DOHH2 (cell line): ENCODE measurements around the gene CCNL2.

Experiments
- H3F3A ChIP-seq: fragments of 200-600 bp; sonication (generic), shearing (Covaris generic); 2 replicates; pipeline ENCODE4 v1.6.0; 2016; ENCODE audit warnings: antibody characterized with exemption, mild to moderate bottlenecking; ENCODE audit not compliant: control insufficient read depth, insufficient read depth
- H3K27ac ChIP-seq: fragments of 200-600 bp; sonication (generic); 2 replicates; pipeline ENCODE4 v1.5.1; 2014; ENCODE audit warnings: low read depth, mild to moderate bottlenecking, low read length, moderate library complexity
- H3K27me3 ChIP-seq: fragments of 200-600 bp; sonication (generic); 2 replicates; pipeline ENCODE4 v1.6.1; 2014; ENCODE audit warnings: mild to moderate bottlenecking, low read length, mixed read lengths; ENCODE audit not compliant: control insufficient read depth
- H3K36me3 ChIP-seq: fragments of 200-600 bp; sonication (generic); 2 replicates; pipeline ENCODE4 v1.6.1; 2014; ENCODE audit warnings: mild to moderate bottlenecking, low read length, moderate library complexity, mixed read lengths; ENCODE audit not compliant: control insufficient read depth
- H3K4me1 ChIP-seq: fragments of 200-600 bp; sonication (generic); 2 replicates; pipeline ENCODE4 v1.6.1; 2014; ENCODE audit warnings: mild to moderate bottlenecking, low read length, mixed read lengths; ENCODE audit not compliant: control insufficient read depth
- H3K4me2 ChIP-seq: fragments of 200-600 bp; sonication (generic); 2 replicates; pipeline ENCODE4 v1.6.0; 2014; ENCODE audit warnings: mild to moderate bottlenecking, low read length, moderate library complexity
- H3K4me3 ChIP-seq: fragments of 200-600 bp; sonication (generic); 2 replicates; pipeline ENCODE4 v1.5.1; 2014; ENCODE audit warnings: mild to moderate bottlenecking, low read length, mixed read lengths
- H3K79me2 ChIP-seq: fragments of 200-600 bp; sonication (generic); 2 replicates; pipeline ENCODE4 v1.6.1; 2014; ENCODE audit warnings: mild to moderate bottlenecking, low read length, mixed read lengths; ENCODE audit not compliant: control insufficient read depth
- H3K9me2 ChIP-seq: fragments of 200-600 bp; sonication (generic); replicated peaks from 2 replicates; pipeline ENCODE4 v1.6.1; 2014; ENCODE audit warnings: mild to moderate bottlenecking, low read length, mixed read lengths; ENCODE audit not compliant: control insufficient read depth
- H3K9me3 ChIP-seq: fragments of 200-600 bp; sonication (generic); 2 replicates; pipeline ENCODE4 v1.6.1; 2014; ENCODE audit warnings: antibody characterized with exemption, low read length, mixed read lengths; ENCODE audit not compliant: control insufficient read depth, insufficient read depth
- H4K20me1 ChIP-seq: fragments of 200-600 bp; sonication (generic); 2 replicates; pipeline ENCODE4 v1.6.0; 2014; ENCODE audit warnings: low read depth, mild to moderate bottlenecking, antibody characterized with exemption, low read length, moderate library complexity; ENCODE audit not compliant: control insufficient read depth, insufficient read depth
- CTCF ChIP-seq: fragments of 200-600 bp; sonication (generic); IDR thresholded peaks from one replicate; pipeline ENCODE4 v1.5.1; 2014; ENCODE audit warnings: antibody characterized with exemption, mild to moderate bottlenecking, low read depth, low read length; ENCODE audit not compliant: poor library complexity, severe bottlenecking
- EZH2phosphoT487 ChIP-seq: fragments of 200-600 bp; sonication (generic); IDR thresholded peaks from 2 replicates; pipeline ENCODE4 v1.6.1; 2017; ENCODE audit warnings: borderline replicate concordance, mild to moderate bottlenecking, antibody characterized with exemption, low read length, moderate library complexity, mixed read lengths

Gene CCNL2

GRCh38 chr1:1425753-1426495 lies 26.8 kb upstream of the CCNL2 start:
- Histone ChIP-seq H3K27ac (no peak overlapping the region), H3K4me2 (no peak overlapping the region), H3K79me2 (no peaks in the 10 kb centered on the region), H3K27me3 (peaks cover 27% of the 10 kb centered on the region), H4K20me1 (0 out of 2 replicates have a peak, but pooled peaks cover 3% of the 10 kb centered on the region), H3K4me3 (no peak overlapping the region), H3F3A (no peaks in the 10 kb centered on the region), H3K36me3 (no peaks in the 10 kb centered on the region), H3K9me2 (no peaks in the 10 kb centered on the region), H3K4me1 (no peaks in the 10 kb centered on the region), H3K9me3 (no peaks in the 10 kb centered on the region)
- no peak for TF ChIP-seq EZH2phosphoT487
- no peak for TF ChIP-seq CTCF

- 0 out of 2 replicates have a peak, but pooled peaks cover 3% of the 10 kb centered on the region for H4K20me1 ChIP-seq
- H3K36me3 ChIP-seq = no peaks in the 10 kb centered on the region
- no peaks in the 10 kb centered on the region for H3K9me3 ChIP-seq
- peaks cover 25% of the 10 kb centered on the region for H3K27me3 ChIP-seq
- no peak for TF ChIP-seq EZH2phosphoT487
- TF ChIP-seq CTCF = no peak
- no peak overlapping the region for H3K27ac ChIP-seq
- H3K4me3 ChIP-seq = no peak overlapping the region
- no peaks in the 10 kb centered on the region for H3K79me2 ChIP-seq
- no peaks in the 10 kb centered on the region for H3K9me2 ChIP-seq
- H3K4me1 ChIP-seq = no peaks in the 10 kb centered on the region
- H3F3A ChIP-seq = no peaks in the 10 kb centered on the region
- H3K4me2 ChIP-seq = no peak overlapping the region
These were observed 26.3 kb upstream of the CCNL2 start for GRCh38 chr1:1425426-1425752.

DNA sequence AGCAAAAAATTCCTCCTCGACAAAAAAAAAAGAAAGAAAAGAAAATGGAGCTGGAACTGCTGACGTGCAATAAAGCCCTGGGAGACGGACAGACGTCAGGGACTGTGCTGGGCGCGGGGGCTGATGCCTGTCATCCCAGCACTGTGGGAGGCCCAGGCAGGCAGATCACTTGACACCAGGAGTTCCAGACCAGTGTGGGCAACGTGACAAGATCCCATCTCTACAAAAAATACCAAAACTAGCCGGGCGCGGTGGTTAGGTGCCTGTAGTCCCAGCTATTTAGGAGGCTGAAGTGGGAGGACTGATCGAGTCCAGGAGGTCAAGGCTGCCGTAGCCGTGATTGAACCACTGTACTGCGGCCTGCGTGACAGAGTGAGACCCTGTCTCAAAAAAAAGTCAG lies 25.6 kb upstream of the CCNL2 start:
- TF ChIP-seq CTCF (no peak), EZH2phosphoT487 (no peak)
- Histone ChIP-seq H3K9me2 (no peaks in the 10 kb centered on the region), H3K36me3 (no peaks in the 10 kb centered on the region), H4K20me1 (0 out of 2 replicates have a peak, but pooled peaks cover 3% of the 10 kb centered on the region), H3K79me2 (no peaks in the 10 kb centered on the region), H3K4me2 (no peak overlapping the region), H3F3A (no peaks in the 10 kb centered on the region), H3K27me3 (peaks cover 19% of the 10 kb centered on the region), H3K9me3 (no peaks in the 10 kb centered on the region), H3K4me1 (no peaks in the 10 kb centered on the region), H3K4me3 (no peak overlapping the region), H3K27ac (no peak overlapping the region)
